IMR-90 (cell line): ENCODE results near the gene TMEM9. TPM values are rescaled to one million over a fixed set of nuclear protein-coding genes. Genes with fewer than 3 reads are reported as not detected.
A peak's percentile ranks its signal among the peaks of the same experiment; 100 is the strongest.

Experiments used
- ATAC-seq: fragments of 200-7000 bp; cut with Tn5 transposase; 2 replicates; pipeline ENCODE4 v1.9.1; 2020; ENCODE audit warnings: low read depth, mild to moderate bottlenecking, moderate library complexity
- BruUV-seq: library from RNA; stranded (reverse); fragments of 400-500 nt; replicated peaks from 2 replicates; lab custom pipeline; 2021; lab: Mats Ljungman, UMichigan
- CTCF ChIA-PET: fragments of 300-600 bp; formaldehyde crosslinking; extraction: SDS; loops from one replicate; lab custom pipeline; 2021; ENCODE audit warnings: antibody characterized with exemption; lab: Yijun Ruan, JAX
- POLR2A ChIA-PET: fragments of 300-600 bp; sonication (Branson Sonifier 250); formaldehyde crosslinking; loops from one replicate; lab custom pipeline; 2022; ENCODE audit warnings: antibody characterized with exemption; ENCODE audit not compliant: unreplicated experiment; lab: Charles Lee
- DNase-seq: peaks from one replicate; pipeline ENCODE4 v3.0.0; 2013
- H2AFZ ChIP-seq: replicated peaks from 2 replicates; pipeline ENCODE3; 2013; ENCODE audit warnings: low read length, mild to moderate bottlenecking; ENCODE audit not compliant: poor library complexity
- H2AK5ac ChIP-seq: 2 replicates; pipeline ENCODE4 v1.6.1; 2013; ENCODE audit warnings: low read depth, low read length, inconsistent platforms
- H2AK9ac ChIP-seq: replicated peaks from 2 replicates; pipeline ENCODE3; 2013; ENCODE audit warnings: mild to moderate bottlenecking, low read depth, low read length, moderate library complexity; ENCODE audit not compliant: poor library complexity
- H2BK120ac ChIP-seq: 2 replicates; pipeline ENCODE4 v1.6.1; 2013; ENCODE audit warnings: low read depth, low read length, inconsistent platforms
- H2BK15ac ChIP-seq: 3 replicates; pipeline ENCODE4 v1.6.1; 2013; ENCODE audit warnings: low read depth, low read length, inconsistent platforms
- H2BK20ac ChIP-seq: 2 replicates; pipeline ENCODE4 v1.6.1; 2013; ENCODE audit warnings: low read depth, mild to moderate bottlenecking, inconsistent platforms, low read length, moderate library complexity
- H2BK5ac ChIP-seq: 2 replicates; pipeline ENCODE4 v1.6.1; 2013; ENCODE audit warnings: mild to moderate bottlenecking, low read depth, low read length, inconsistent platforms; ENCODE audit not compliant: poor library complexity, severe bottlenecking
- H3K14ac ChIP-seq: replicated peaks from 2 replicates; pipeline ENCODE4 v1.6.1; 2013; ENCODE audit warnings: low read depth, low read length, inconsistent platforms
- H3K18ac ChIP-seq: 2 replicates; pipeline ENCODE4 v1.6.1; 2013; ENCODE audit warnings: low read depth, low read length, control low read depth
- H3K23ac ChIP-seq: 2 replicates; pipeline ENCODE4 v1.6.1; 2013; ENCODE audit warnings: low read depth, low read length, inconsistent platforms
- H3K27ac ChIP-seq: 2 replicates; pipeline ENCODE4 v1.5.1; 2013; ENCODE audit warnings: mild to moderate bottlenecking, control low read depth, low read length; ENCODE audit not compliant: insufficient read depth
- H3K27me3 ChIP-seq: 2 replicates; pipeline ENCODE4 v1.6.1; 2013; ENCODE audit warnings: low read length; ENCODE audit not compliant: control insufficient read depth, insufficient read depth
- H3K36me3 ChIP-seq: 2 replicates; pipeline ENCODE4 v1.6.1; 2013; ENCODE audit warnings: low read length, mixed read lengths; ENCODE audit not compliant: control insufficient read depth, insufficient read depth
- H3K4ac ChIP-seq: 2 replicates; pipeline ENCODE4 v1.6.1; 2013; ENCODE audit warnings: low read depth, low read length, inconsistent platforms
- H3K4me1 ChIP-seq: 2 replicates; pipeline ENCODE4 v1.6.1; 2013; ENCODE audit warnings: low read length, mixed read lengths; ENCODE audit not compliant: control insufficient read depth, insufficient read depth
- H3K4me2 ChIP-seq: 2 replicates; pipeline ENCODE4 v1.6.1; 2013; ENCODE audit warnings: low read depth, mild to moderate bottlenecking, control low read depth, low read length, moderate library complexity
- H3K4me3 ChIP-seq: 2 replicates; pipeline ENCODE4 v1.5.1; 2013; ENCODE audit warnings: low read depth, mild to moderate bottlenecking, control low read depth, low read length, moderate library complexity; ENCODE audit not compliant: insufficient read depth
- H3K56ac ChIP-seq: 2 replicates; pipeline ENCODE4 v1.6.1; 2013; ENCODE audit warnings: low read length, inconsistent platforms; ENCODE audit not compliant: insufficient read depth; ENCODE audit errors: extremely low read depth
- H3K79me1 ChIP-seq, 2 experiments: 2 replicates each; pipeline ENCODE4 v1.6.1; 2013; ENCODE audit warnings: low read length in 2 of 2, inconsistent platforms in 1 of 2, low read depth in 1 of 2
- H3K9ac ChIP-seq: 2 replicates; pipeline ENCODE4 v1.6.1; 2013; ENCODE audit warnings: low read depth, low read length, control low read depth
- H3K9me1 ChIP-seq: 2 replicates; pipeline ENCODE4 v1.6.1; 2013; ENCODE audit warnings: low read length, inconsistent platforms; ENCODE audit not compliant: insufficient read depth
- H3K9me3 ChIP-seq: 2 replicates; pipeline ENCODE4 v1.6.1; 2013; ENCODE audit warnings: low read length; ENCODE audit not compliant: control insufficient read depth, insufficient read depth
- H4K20me1 ChIP-seq: 2 replicates; pipeline ENCODE4 v1.6.1; 2013; ENCODE audit warnings: low read length, inconsistent platforms; ENCODE audit not compliant: insufficient read depth
- H4K5ac ChIP-seq: 2 replicates; pipeline ENCODE4 v1.6.1; 2013; ENCODE audit warnings: mild to moderate bottlenecking, low read depth, low read length, control low read depth
- H4K8ac ChIP-seq, 2 experiments: 2 replicates each; pipeline ENCODE4 v1.6.1; 2013; ENCODE audit warnings: low read depth in 2 of 2, low read length in 2 of 2, control low read depth in 1 of 2, inconsistent platforms in 1 of 2
- H4K91ac ChIP-seq: 2 replicates; pipeline ENCODE4 v1.6.1; 2013; ENCODE audit warnings: low read depth, low read length, inconsistent platforms; ENCODE audit not compliant: insufficient read depth
- BHLHE40 ChIP-seq: fragments of 150-350 bp; IDR thresholded peaks from 2 replicates; pipeline ENCODE4 v1.6.1; 2016; ENCODE audit warnings: mild to moderate bottlenecking, low read depth, low read length
- CEBPB ChIP-seq: IDR thresholded peaks from 2 replicates; pipeline ENCODE4 v1.6.1; 2012; ENCODE audit warnings: low read depth, low read length, improper control_type of control experiment
- CHD1 ChIP-seq: IDR thresholded peaks from 2 replicates; pipeline ENCODE4 v1.6.1; 2012; ENCODE audit warnings: low read depth, low read length, improper control_type of control experiment
- FOS ChIP-seq: fragments of 150-350 bp; IDR thresholded peaks from 2 replicates; pipeline ENCODE4 v1.6.1; 2016; ENCODE audit warnings: low read depth, low read length
- MAFK ChIP-seq: IDR thresholded peaks from 2 replicates; pipeline ENCODE4 v1.6.1; 2012; ENCODE audit warnings: low read depth, low read length, improper control_type of control experiment
- MAZ ChIP-seq: IDR thresholded peaks from 2 replicates; pipeline ENCODE4 v1.6.1; 2012; ENCODE audit warnings: low read depth, mild to moderate bottlenecking, low read length, improper control_type of control experiment, moderate library complexity, borderline replicate concordance
- NFE2L2 ChIP-seq: fragments of 150-350 bp; IDR thresholded peaks from 2 replicates; pipeline ENCODE4 v1.6.1; 2016; ENCODE audit warnings: low read depth, mild to moderate bottlenecking, low read length
- RAD21 ChIP-seq: IDR thresholded peaks from 2 replicates; pipeline ENCODE4 v1.6.1; 2012; ENCODE audit warnings: low read length, improper control_type of control experiment
- RCOR1 ChIP-seq: IDR thresholded peaks from 2 replicates; pipeline ENCODE4 v1.6.1; 2012; ENCODE audit warnings: mild to moderate bottlenecking, low read length, improper control_type of control experiment; ENCODE audit not compliant: insufficient replicate concordance
- RFX5 ChIP-seq: IDR thresholded peaks from 2 replicates; pipeline ENCODE4 v1.8.0; 2012; ENCODE audit warnings: low read depth, mild to moderate bottlenecking, low read length, moderate library complexity
- SMC3 ChIP-seq: fragments of 150-350 bp; IDR thresholded peaks from 2 replicates; pipeline ENCODE4 v1.6.1; 2016; ENCODE audit warnings: low read depth, mild to moderate bottlenecking, antibody characterized with exemption, low read length, moderate library complexity
- WGBS, 2 experiments: methylation state at CpG; one replicate each; pipeline versions ENCODE4 v1.1.5 to v1.1.7; 2013; ENCODE audit warnings: missing lambda C conversion rate in 2 of 2; ENCODE audit not compliant: insufficient read length in 1 of 2; ENCODE audit errors: extremely low coverage in 2 of 2; 5-methylcytosine and 5-hydroxymethylcytosine counted together
- dilution Hi-C: fragments of 300-500 bp; cut with HindIII; formaldehyde crosslinking; loops from one replicate; pipeline ENCODE4 v1.14.3; 2018; ENCODE audit warnings: low sequenced_read_pairs; ENCODE audit not compliant: unreplicated experiment
- in situ Hi-C: fragments of 300-500 bp; cut with MboI; formaldehyde crosslinking; loops from 3 replicates; pipeline ENCODE4 v1.14.3; 2019; ENCODE audit warnings: low sequenced_read_pairs, inconsistent platforms, mixed read lengths
- intact Hi-C: fragments of 100-400 bp; cut with micrococcal nuclease; formaldehyde crosslinking; loops from 2 replicates; pipeline ENCODE4 v1.10.0; 2022
- polyA plus RNA-seq, 3 experiments: library from polyadenylated mRNA; depleted of rRNA; stranded (reverse); fragments of >200 nt; gene quantifications; 2 replicates each; pipeline ENCODE4 v1.2.3, GENCODE V29; 2012; ENCODE audit warnings: low replicate concordance in 1 of 3
- total RNA-seq: library from RNA; depleted of rRNA; stranded (reverse); fragments of >200 nt; gene quantifications from 2 replicates; pipeline ENCODE4 v1.2.3, GENCODE V29; 2012
- TF ChIP-seq, protein P1 (sequence below): fragments of 150-350 bp; IDR thresholded peaks from 2 replicates; pipeline ENCODE4 v1.6.1; 2016; ENCODE audit warnings: low read depth, mild to moderate bottlenecking, low read length, moderate library complexity, borderline replicate concordance
- TF ChIP-seq, protein P2 (sequence below): conservative IDR thresholded peaks from 2 replicates; pipeline ENCODE4 v1.5.1; 2012; ENCODE audit warnings: mild to moderate bottlenecking, low read depth, low read length, improper control_type of control experiment

TMEM9 gene
- total and polyA plus RNA-seq, 2 of the 4 experiments (the other 2 are of a cell fraction): 76.7 to 107 TPM

DNA sequence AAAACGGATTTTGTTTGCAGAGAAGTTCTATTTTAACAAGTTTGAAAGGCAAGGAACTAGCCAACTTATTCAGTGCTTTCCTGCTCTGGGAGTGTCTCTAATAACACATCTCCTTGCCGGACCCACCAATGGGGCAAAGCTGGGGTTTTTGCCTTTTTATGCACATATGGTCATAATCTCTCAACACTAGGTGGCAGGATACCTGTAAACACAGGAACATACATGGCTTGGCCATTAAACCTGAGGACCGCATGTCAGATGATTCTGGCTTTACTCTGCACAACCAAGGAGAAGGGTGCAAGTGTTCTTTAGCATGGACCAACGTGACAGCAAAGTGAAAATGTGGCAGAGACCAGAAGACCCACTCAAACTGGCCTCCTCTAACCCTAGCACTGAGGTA is 4.9 kb downstream of the TMEM9 start (continued):
- TF ChIP-seq RFX5: no peak
- no peak for TF ChIP-seq CHD1
- no peak for TF ChIP-seq MAZ
- TF ChIP-seq RAD21: peak; percentile 43
- TF ChIP-seq CEBPB: no peak
- no peak for TF ChIP-seq MAFK

DNA sequence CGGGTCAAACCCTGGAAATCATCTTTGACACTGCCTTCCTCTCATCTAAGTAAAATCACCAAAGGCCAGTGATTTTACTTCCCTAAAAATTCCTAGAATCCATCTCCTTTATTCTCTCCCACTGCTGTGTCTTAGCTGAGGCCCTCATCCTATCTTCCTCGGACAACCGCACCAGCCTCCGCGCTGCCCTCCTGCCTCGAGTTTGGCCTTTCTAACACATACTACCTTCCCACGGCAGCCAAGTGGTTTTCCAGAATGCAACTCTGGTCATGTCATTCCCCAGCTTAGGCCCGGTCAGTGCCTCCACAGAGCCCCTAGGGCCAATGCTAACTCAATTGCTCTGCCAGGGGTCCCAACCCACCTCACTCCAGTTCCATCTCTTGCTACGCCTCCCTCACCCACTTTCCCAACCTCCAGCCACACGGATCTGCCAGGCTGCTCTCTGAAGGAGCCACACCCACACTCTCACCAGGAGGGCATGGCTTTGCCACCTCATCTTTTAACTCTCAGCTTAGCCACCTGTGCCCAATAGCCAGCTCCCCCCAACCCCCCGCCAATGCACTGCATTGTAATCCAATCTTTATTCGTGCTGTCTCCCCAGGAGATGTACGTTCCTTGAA is 6.8 kb downstream of the TMEM9 start:
- no TSS peak for BruUV-seq
- no peak for ATAC-seq
- POLR2A ChIA-PET: no interaction called here
- no peak for TF ChIP-seq MAZ
- no peak for TF ChIP-seq NFE2L2
- TF ChIP-seq CEBPB: no peak
- TF ChIP-seq, protein P1, sequence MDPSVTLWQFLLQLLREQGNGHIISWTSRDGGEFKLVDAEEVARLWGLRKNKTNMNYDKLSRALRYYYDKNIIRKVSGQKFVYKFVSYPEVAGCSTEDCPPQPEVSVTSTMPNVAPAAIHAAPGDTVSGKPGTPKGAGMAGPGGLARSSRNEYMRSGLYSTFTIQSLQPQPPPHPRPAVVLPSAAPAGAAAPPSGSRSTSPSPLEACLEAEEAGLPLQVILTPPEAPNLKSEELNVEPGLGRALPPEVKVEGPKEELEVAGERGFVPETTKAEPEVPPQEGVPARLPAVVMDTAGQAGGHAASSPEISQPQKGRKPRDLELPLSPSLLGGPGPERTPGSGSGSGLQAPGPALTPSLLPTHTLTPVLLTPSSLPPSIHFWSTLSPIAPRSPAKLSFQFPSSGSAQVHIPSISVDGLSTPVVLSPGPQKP: no peak
- no peak for TF ChIP-seq RFX5
- no peak for TF ChIP-seq FOS
- no peak for TF ChIP-seq RCOR1
- TF ChIP-seq SMC3: no peak
- TF ChIP-seq CHD1: no peak
- TF ChIP-seq, protein P2, sequence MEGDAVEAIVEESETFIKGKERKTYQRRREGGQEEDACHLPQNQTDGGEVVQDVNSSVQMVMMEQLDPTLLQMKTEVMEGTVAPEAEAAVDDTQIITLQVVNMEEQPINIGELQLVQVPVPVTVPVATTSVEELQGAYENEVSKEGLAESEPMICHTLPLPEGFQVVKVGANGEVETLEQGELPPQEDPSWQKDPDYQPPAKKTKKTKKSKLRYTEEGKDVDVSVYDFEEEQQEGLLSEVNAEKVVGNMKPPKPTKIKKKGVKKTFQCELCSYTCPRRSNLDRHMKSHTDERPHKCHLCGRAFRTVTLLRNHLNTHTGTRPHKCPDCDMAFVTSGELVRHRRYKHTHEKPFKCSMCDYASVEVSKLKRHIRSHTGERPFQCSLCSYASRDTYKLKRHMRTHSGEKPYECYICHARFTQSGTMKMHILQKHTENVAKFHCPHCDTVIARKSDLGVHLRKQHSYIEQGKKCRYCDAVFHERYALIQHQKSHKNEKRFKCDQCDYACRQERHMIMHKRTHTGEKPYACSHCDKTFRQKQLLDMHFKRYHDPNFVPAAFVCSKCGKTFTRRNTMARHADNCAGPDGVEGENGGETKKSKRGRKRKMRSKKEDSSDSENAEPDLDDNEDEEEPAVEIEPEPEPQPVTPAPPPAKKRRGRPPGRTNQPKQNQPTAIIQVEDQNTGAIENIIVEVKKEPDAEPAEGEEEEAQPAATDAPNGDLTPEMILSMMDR: no peak
- TF ChIP-seq BHLHE40: no peak
- no peak for TF ChIP-seq RAD21

More for the DNA sequence above, 6.8 kb downstream of the TMEM9 start:
- CTCF ChIA-PET: no interaction called here
- DNase-seq: no peak
- Histone ChIP-seq H3K4me1 (no peaks in the 10 kb centered on the region), H4K20me1 (no peaks in the 10 kb centered on the region; the same call in 1 of the 2 replicates), H3K4ac (no peak overlapping the region), H2BK5ac (no peak overlapping the region), H2BK20ac (no peak overlapping the region), H3K27me3 (no peaks in the 10 kb centered on the region), H4K5ac (no peak overlapping the region), H3K9ac (no peak overlapping the region), H3K4me3 (no peak overlapping the region), H3K4me2 (no peak overlapping the region), H4K91ac (no peak overlapping the region), H3K9me3 (no peaks in the 10 kb centered on the region), H3K27ac (no peak overlapping the region), H3K9me1 (no peaks in the 10 kb centered on the region), H2AK5ac (no peak overlapping the region), H3K36me3 (peaks cover 73% of the 10 kb centered on the region), H2AFZ (no peak overlapping the region), H3K79me1 (peaks cover under 1 to 24% of the 10 kb centered on the region in 2 experiments; a peak in 2 of 4 replicates), H2BK120ac (no peak overlapping the region), H3K56ac (no peak overlapping the region), H3K23ac (no peak overlapping the region), H4K8ac (no peak overlapping the region), H3K18ac (no peak overlapping the region), H2BK15ac (no peak overlapping the region), H2AK9ac (no peak overlapping the region), H3K14ac (no peak overlapping the region)
- in situ Hi-C loops (no loop called here), dilution Hi-C loops (no loop called here), intact Hi-C loops (no loop called here)
- 96% methylated on average over 11 of the region's 13 CpGs; no CpG with 5 or more reads in 1 of the 2 experiments for WGBS, 2 experiments
